Measurements from ENCODE around the gene MMP15. TPM values are rescaled to one million over a fixed set of nuclear protein-coding genes. Genes with fewer than 3 reads are reported as not detected.
A peak's percentile ranks its signal among the peaks of the same experiment; 100 is the strongest.

Gene MMP15
- total and polyA plus RNA-seq, 2 of the 13 experiments (the other 11 are each of a cell fraction or from before 2014, with no cell fraction given), result 35.2 to 44.9 TPM

DNA sequence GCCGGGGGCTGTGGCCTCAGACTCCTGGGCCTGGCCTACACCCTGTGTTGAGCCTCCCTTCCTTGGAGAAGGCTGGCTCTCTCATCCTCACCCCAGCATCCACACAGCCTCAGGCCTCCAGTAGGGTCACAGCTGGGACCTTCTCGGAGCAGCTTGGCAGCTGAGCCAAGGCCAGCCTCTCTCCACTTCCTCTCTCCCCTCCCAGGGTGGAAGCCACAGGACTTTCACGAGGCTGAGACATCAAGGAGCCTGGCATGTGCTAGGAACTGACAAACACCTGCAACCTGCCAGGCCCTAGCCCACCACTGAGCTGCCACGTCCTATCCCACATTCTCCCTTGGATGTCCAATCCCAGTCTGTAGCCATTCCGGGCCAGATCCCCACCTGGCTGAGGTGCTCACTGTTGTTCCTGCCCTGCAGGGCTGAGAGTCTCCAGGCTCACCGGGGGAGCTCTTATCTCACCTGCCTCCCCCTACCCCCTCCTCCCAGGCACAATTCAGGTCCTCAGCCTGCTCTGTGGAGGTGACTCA, 3.1 kb downstream of the MMP15 start:
- in situ Hi-C loops (cut with HindIII; ENCODE audit: extremely low pct_ligation_motif_present, low pct_unique_long_range_greater_than_20kb), result no loop called here
- peaks cover 34% of the 10 kb centered on the region; the same call in 1 of the 2 replicates for H4K20me1 ChIP-seq (ENCODE audit: insufficient read depth, low read length)
- intact Hi-C loops (cut with micrococcal nuclease; ENCODE audit: unreplicated experiment), result loop anchor here (10.0 kb wide), 2 partner anchors 166 to 276 kb away; partner anchors contain the start of gene CSNK2A2
- TF ChIP-seq ZNF776 (CRISPR knock-in tag; IDR thresholded peaks at IDR 0.05), result 0 out of 2 replicates have a peak, but pooled peaks have one; percentile 42
- no peak for TF ChIP-seq ZNF615 (CRISPR knock-in tag; IDR thresholded peaks at IDR 0.05; ENCODE audit: borderline replicate concordance)
- no peak for TF ChIP-seq ZNF256 (CRISPR knock-in tag; conservative IDR thresholded peaks at IDR 0.05)
- no peak for TF ChIP-seq ZMYM3 (CRISPR knock-in tag; IDR thresholded peaks at IDR 0.05)
- no peak for TF ChIP-seq ZNF773 (CRISPR knock-in tag; IDR thresholded peaks at IDR 0.05; ENCODE audit: borderline replicate concordance)
- TF ChIP-seq ZBTB21 (CRISPR knock-in tag; IDR thresholded peaks at IDR 0.05), result no peak
- no peak for TF ChIP-seq THAP11 (CRISPR knock-in tag; IDR thresholded peaks at IDR 0.05)
- 0 out of 2 replicates have a peak, but pooled peaks have one; percentile 40 for TF ChIP-seq ZNF547 (CRISPR knock-in tag; IDR thresholded peaks at IDR 0.05)
- 0 out of 2 replicates have a peak, but pooled peaks have one; percentile 19 for TF ChIP-seq ZSCAN25 (CRISPR knock-in tag; IDR thresholded peaks at IDR 0.05)
- no peak for TF ChIP-seq MBD4 (IDR thresholded peaks at IDR 0.05; ENCODE audit: borderline replicate concordance, low read length)
- TF ChIP-seq, protein P1, sequence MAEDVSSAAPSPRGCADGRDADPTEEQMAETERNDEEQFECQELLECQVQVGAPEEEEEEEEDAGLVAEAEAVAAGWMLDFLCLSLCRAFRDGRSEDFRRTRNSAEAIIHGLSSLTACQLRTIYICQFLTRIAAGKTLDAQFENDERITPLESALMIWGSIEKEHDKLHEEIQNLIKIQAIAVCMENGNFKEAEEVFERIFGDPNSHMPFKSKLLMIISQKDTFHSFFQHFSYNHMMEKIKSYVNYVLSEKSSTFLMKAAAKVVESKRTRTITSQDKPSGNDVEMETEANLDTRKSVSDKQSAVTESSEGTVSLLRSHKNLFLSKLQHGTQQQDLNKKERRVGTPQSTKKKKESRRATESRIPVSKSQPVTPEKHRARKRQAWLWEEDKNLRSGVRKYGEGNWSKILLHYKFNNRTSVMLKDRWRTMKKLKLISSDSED (CRISPR knock-in tag; IDR thresholded peaks at IDR 0.05), result no peak
- TF ChIP-seq ZNF556 (CRISPR knock-in tag; IDR thresholded peaks at IDR 0.05; ENCODE audit: borderline replicate concordance), result no peak
- TF ChIP-seq FOXA3 (CRISPR knock-in tag; IDR thresholded peaks at IDR 0.05), result no peak
- TF ChIP-seq, protein P2, sequence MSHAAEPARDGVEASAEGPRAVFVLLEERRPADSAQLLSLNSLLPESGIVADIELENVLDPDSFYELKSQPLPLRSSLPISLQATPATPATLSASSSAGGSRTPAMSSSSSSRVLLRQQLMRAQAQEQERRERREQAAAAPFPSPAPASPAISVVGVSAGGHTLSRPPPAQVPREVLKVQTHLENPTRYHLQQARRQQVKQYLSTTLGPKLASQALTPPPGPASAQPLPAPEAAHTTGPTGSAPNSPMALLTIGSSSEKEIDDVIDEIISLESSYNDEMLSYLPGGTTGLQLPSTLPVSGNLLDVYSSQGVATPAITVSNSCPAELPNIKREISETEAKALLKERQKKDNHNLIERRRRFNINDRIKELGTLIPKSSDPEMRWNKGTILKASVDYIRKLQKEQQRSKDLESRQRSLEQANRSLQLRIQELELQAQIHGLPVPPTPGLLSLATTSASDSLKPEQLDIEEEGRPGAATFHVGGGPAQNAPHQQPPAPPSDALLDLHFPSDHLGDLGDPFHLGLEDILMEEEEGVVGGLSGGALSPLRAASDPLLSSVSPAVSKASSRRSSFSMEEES (CRISPR knock-in tag; IDR thresholded peaks at IDR 0.05), result no peak
- TF ChIP-seq, protein P3, sequence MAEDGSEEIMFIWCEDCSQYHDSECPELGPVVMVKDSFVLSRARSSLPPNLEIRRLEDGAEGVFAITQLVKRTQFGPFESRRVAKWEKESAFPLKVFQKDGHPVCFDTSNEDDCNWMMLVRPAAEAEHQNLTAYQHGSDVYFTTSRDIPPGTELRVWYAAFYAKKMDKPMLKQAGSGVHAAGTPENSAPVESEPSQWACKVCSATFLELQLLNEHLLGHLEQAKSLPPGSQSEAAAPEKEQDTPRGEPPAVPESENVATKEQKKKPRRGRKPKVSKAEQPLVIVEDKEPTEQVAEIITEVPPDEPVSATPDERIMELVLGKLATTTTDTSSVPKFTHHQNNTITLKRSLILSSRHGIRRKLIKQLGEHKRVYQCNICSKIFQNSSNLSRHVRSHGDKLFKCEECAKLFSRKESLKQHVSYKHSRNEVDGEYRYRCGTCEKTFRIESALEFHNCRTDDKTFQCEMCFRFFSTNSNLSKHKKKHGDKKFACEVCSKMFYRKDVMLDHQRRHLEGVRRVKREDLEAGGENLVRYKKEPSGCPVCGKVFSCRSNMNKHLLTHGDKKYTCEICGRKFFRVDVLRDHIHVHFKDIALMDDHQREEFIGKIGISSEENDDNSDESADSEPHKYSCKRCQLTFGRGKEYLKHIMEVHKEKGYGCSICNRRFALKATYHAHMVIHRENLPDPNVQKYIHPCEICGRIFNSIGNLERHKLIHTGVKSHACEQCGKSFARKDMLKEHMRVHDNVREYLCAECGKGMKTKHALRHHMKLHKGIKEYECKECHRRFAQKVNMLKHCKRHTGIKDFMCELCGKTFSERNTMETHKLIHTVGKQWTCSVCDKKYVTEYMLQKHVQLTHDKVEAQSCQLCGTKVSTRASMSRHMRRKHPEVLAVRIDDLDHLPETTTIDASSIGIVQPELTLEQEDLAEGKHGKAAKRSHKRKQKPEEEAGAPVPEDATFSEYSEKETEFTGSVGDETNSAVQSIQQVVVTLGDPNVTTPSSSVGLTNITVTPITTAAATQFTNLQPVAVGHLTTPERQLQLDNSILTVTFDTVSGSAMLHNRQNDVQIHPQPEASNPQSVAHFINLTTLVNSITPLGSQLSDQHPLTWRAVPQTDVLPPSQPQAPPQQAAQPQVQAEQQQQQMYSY (CRISPR knock-in tag; IDR thresholded peaks at IDR 0.05), result no peak
- no peak for TF ChIP-seq ZNF180 (CRISPR knock-in tag; IDR thresholded peaks at IDR 0.05; ENCODE audit: borderline replicate concordance, low read depth)
- no peak for TF ChIP-seq SATB2 (CRISPR knock-in tag; IDR thresholded peaks at IDR 0.05)
- TF ChIP-seq ZNF775 (CRISPR knock-in tag; IDR thresholded peaks at IDR 0.05; ENCODE audit: borderline replicate concordance), result no peak
- TF ChIP-seq PAF1 (CRISPR knock-in tag; IDR thresholded peaks at IDR 0.05), result no peak
- TF ChIP-seq FOXJ3 (CRISPR knock-in tag; IDR thresholded peaks at IDR 0.05; ENCODE audit: borderline replicate concordance), result no peak

More for the DNA sequence above, 3.1 kb downstream of the MMP15 start:
- H3K36me3 ChIP-seq (replicated peaks in 1 of 2; ENCODE audit: control insufficient read depth in 1 of 2, insufficient read depth in 2 of 2, low read length in 2 of 2), result peaks cover 3 to 6% of the 10 kb centered on the region in 2 experiments; a peak in 2 of 5 replicates
- FAIRE-seq (no peak), ATAC-seq (no peak), DNase-seq (ENCODE audit: low spot score) (no peak)
- H2AFZ ChIP-seq (ENCODE audit: low read length), result no peak overlapping the region
- ChIA-PET POLR2A (interaction anchor here (1.6 kb wide), 1 partner anchor 28 kb away, joined by 4 read pairs; the partner anchor contains the start of genes USB1 and ZNF319), CTCF (ENCODE audit: low intra/inter-chr PET ratio, low total read pairs) (no interaction called here)
- no peak overlapping the region for H3K4me3 ChIP-seq (replicated peaks in 1 of 3; ENCODE audit: insufficient read depth in 1 of 3, low read depth in 2 of 3, low read length in 3 of 3)
- no TSS peak for BruUV-seq (replicated peaks)
- peaks cover 60% of the 10 kb centered on the region for H3K4me1 ChIP-seq (ENCODE audit: insufficient read depth, low read length)
- no peaks in the 10 kb centered on the region for H3K27me3 ChIP-seq (ENCODE audit: control insufficient read depth in 1 of 2, insufficient read depth in 2 of 2, low read length in 2 of 2)
- peak overlapping the region; percentile 96; the same call in 1 of the 2 replicates for H3K4me2 ChIP-seq (ENCODE audit: low read depth, low read length)
- H3K9ac ChIP-seq (ENCODE audit: insufficient read depth, low read depth, low read length), result no peak overlapping the region
- no peak overlapping the region for H3K27ac ChIP-seq (ENCODE audit: extremely low read length, insufficient read depth, low read length)
- 93% methylated on average over 5 of the region's 6 CpGs for WGBS (ENCODE audit: low lambda C conversion rate)
- H3K9me3 ChIP-seq (ENCODE audit: low read length), result no peaks in the 10 kb centered on the region
- H3K79me2 ChIP-seq (ENCODE audit: insufficient read depth, low read length), result peaks cover 35% of the 10 kb centered on the region

Data from HepG2 (cell line).